Hepatocyte (in vitro differentiated cells): ENCODE results near the gene MOB3B. TPM values are rescaled to one million over a fixed set of nuclear protein-coding genes. Genes with fewer than 3 reads are reported as not detected.

Experiments used
- DNase-seq: peaks from one replicate; pipeline ENCODE4 v3.0.0-alpha.2; 2016; ENCODE audit warnings: low spot score
- H2AFZ ChIP-seq: fragments of 200-600 bp; sonication (generic); 2 replicates; pipeline ENCODE4 v1.6.0; 2016; ENCODE audit warnings: antibody characterized with exemption, mild to moderate bottlenecking
- H3K27ac ChIP-seq: fragments of 200-600 bp; sonication (generic); 2 replicates; pipeline ENCODE4 v1.5.1; 2016; ENCODE audit warnings: mild to moderate bottlenecking
- H3K27me3 ChIP-seq: fragments of 200-600 bp; sonication (generic); 2 replicates; pipeline ENCODE4 v1.6.1; 2016
- H3K36me3 ChIP-seq: fragments of 200-600 bp; sonication (generic); replicated peaks from 2 replicates; pipeline ENCODE4 v1.5.1; 2016; ENCODE audit warnings: low read depth; ENCODE audit not compliant: insufficient read depth
- H3K4me1 ChIP-seq: fragments of 200-600 bp; sonication (generic); 2 replicates; pipeline ENCODE4 v1.5.1; 2016; ENCODE audit warnings: mild to moderate bottlenecking, moderate library complexity; ENCODE audit not compliant: insufficient read depth
- H3K4me2 ChIP-seq: fragments of 200-600 bp; sonication (generic); 2 replicates; pipeline ENCODE4 v1.6.0; 2016
- H3K4me3 ChIP-seq: fragments of 200-600 bp; sonication (generic); 2 replicates; pipeline ENCODE4 v1.5.1; 2016; ENCODE audit warnings: mild to moderate bottlenecking
- H3K79me2 ChIP-seq: fragments of 200-600 bp; sonication (generic); 2 replicates; pipeline ENCODE4 v1.6.0; 2017; ENCODE audit warnings: mild to moderate bottlenecking
- H3K9me2 ChIP-seq: fragments of 200-600 bp; sonication (generic); replicated peaks from 2 replicates; pipeline ENCODE4 v1.6.0; 2017; ENCODE audit warnings: mild to moderate bottlenecking; ENCODE audit not compliant: insufficient read depth
- H3K9me3 ChIP-seq: fragments of 200-600 bp; sonication (generic); 2 replicates; pipeline ENCODE4 v1.5.1; 2016; ENCODE audit warnings: low read depth, mild to moderate bottlenecking
- H4K20me1 ChIP-seq: fragments of 200-600 bp; sonication (generic); 2 replicates; pipeline ENCODE4 v1.6.0; 2016; ENCODE audit warnings: mild to moderate bottlenecking; ENCODE audit not compliant: insufficient read depth, poor library complexity, severe bottlenecking
- CTCF ChIP-seq: fragments of 200-600 bp; sonication (generic); IDR thresholded peaks from 2 replicates; pipeline ENCODE4 v1.5.1; 2016; ENCODE audit warnings: antibody characterized with exemption, mild to moderate bottlenecking; ENCODE audit not compliant: poor library complexity
- EZH2 ChIP-seq: fragments of 200-600 bp; sonication (generic); IDR thresholded peaks from 2 replicates; pipeline ENCODE4 v1.6.1; 2016; ENCODE audit warnings: antibody characterized with exemption, mild to moderate bottlenecking, borderline replicate concordance
- EZH2phosphoT487 ChIP-seq: fragments of 200-600 bp; sonication (generic); IDR thresholded peaks from one replicate; pipeline ENCODE4 v1.6.1; 2018; ENCODE audit warnings: antibody characterized with exemption, mild to moderate bottlenecking, low read depth, moderate library complexity; ENCODE audit not compliant: unreplicated experiment, severe bottlenecking
- WGBS: methylation state at CpG from one replicate; pipeline ENCODE4 v1.1.6; 2016; ENCODE audit warnings: low lambda C conversion rate; ENCODE audit errors: missing lambda C conversion rate; 5-methylcytosine and 5-hydroxymethylcytosine counted together
- polyA plus RNA-seq: library from polyadenylated mRNA; unstranded; fragments of >200 nt; fragmentation: Nextera tagmentation; extraction: Ambion mirVana; gene quantifications from 2 replicates; pipeline ENCODE4 v1.2.1, GENCODE V29; 2016
- total RNA-seq: library from RNA; depleted of rRNA; stranded (reverse); fragments of >200 nt; gene quantifications from 2 replicates; pipeline ENCODE4 v1.2.3, GENCODE V29; 2014

The MOB3B gene
- total and polyA plus RNA-seq, 2 experiments from 2014 or later, result 13.3 to 13.5 TPM

GRCh38 chr9:27304521-27304920 lies 225.1 kb downstream of the MOB3B start:
- Histone ChIP-seq H3K4me1 (no peaks in the 10 kb centered on the region), H3K9me3 (no peaks in the 10 kb centered on the region), H3K9me2 (no peaks in the 10 kb centered on the region), H3K4me3 (no peak overlapping the region), H3K79me2 (no peaks in the 10 kb centered on the region), H3K36me3 (no peaks in the 10 kb centered on the region), H3K4me2 (no peak overlapping the region), H4K20me1 (no peaks in the 10 kb centered on the region), H3K27me3 (no peaks in the 10 kb centered on the region), H3K27ac (no peak overlapping the region), H2AFZ (no peak overlapping the region)
- DNase-seq, result no peak
- no peak for TF ChIP-seq EZH2
- TF ChIP-seq EZH2phosphoT487, result no peak
- TF ChIP-seq CTCF, result no peak
- WGBS, result 91% methylated on average over 1 of the region's 1 CpG

GRCh38 chr9:27303219-27303618 lies 226.4 kb downstream of the MOB3B start:
- H2AFZ ChIP-seq, result no peak overlapping the region
- no peak overlapping the region for H3K4me3 ChIP-seq
- H3K9me2 ChIP-seq, result no peaks in the 10 kb centered on the region
- no peaks in the 10 kb centered on the region for H3K9me3 ChIP-seq
- no peaks in the 10 kb centered on the region for H4K20me1 ChIP-seq
- no peaks in the 10 kb centered on the region for H3K27me3 ChIP-seq
- H3K27ac ChIP-seq, result no peak overlapping the region
- H3K4me2 ChIP-seq, result peak overlapping the region; percentile 27
- TF ChIP-seq CTCF (no peak), EZH2phosphoT487 (no peak), EZH2 (no peak)
- WGBS, result 34% methylated on average over 6 of the region's 6 CpGs
- H3K79me2 ChIP-seq, result no peaks in the 10 kb centered on the region
- peak; percentile 37 for DNase-seq
- no peaks in the 10 kb centered on the region for H3K36me3 ChIP-seq
- H3K4me1 ChIP-seq, result no peaks in the 10 kb centered on the region

- no peaks in the 10 kb centered on the region for H3K36me3 ChIP-seq
- no peaks in the 10 kb centered on the region for H3K9me2 ChIP-seq
- no peaks in the 10 kb centered on the region for H3K4me1 ChIP-seq
- H3K4me3 ChIP-seq, result no peak within 1 kb of the TSS
- H3K79me2 ChIP-seq, result no peaks in the 10 kb centered on the region
- no peaks in the 10 kb centered on the region for H4K20me1 ChIP-seq
- TF ChIP-seq CTCF, result no peak
- TF ChIP-seq EZH2phosphoT487, result no peak
- TF ChIP-seq EZH2, result no peak
- no peaks in the 10 kb centered on the region for H3K27me3 ChIP-seq
- no peak for DNase-seq
- H3K4me2 ChIP-seq, result no peak within 1 kb of the TSS
- no peaks in the 10 kb centered on the region for H3K9me3 ChIP-seq
- 76% methylated on average over 7 of the region's 7 CpGs for WGBS
- no peak within 1 kb of the TSS for H3K27ac ChIP-seq
- H2AFZ ChIP-seq, result no peak within 1 kb of the TSS
Measured at GRCh38 chr9:27297050-27297449, 232.6 kb downstream of the MOB3B start, which contains the start of gene EQTN. EQTN (minus strand) TSS chr9:27297150; CDS start chr9:27297055, 95 bp downstream.

- no peaks in the 10 kb centered on the region for H3K79me2 ChIP-seq
- no peaks in the 10 kb centered on the region for H3K9me3 ChIP-seq
- no peak overlapping the region for H3K4me2 ChIP-seq
- 92% methylated on average over 2 of the region's 2 CpGs for WGBS
- no peak for DNase-seq
- no peak overlapping the region for H3K4me3 ChIP-seq
- H3K9me2 ChIP-seq, result no peaks in the 10 kb centered on the region
- no peaks in the 10 kb centered on the region for H3K4me1 ChIP-seq
- H2AFZ ChIP-seq, result no peak overlapping the region
- no peak overlapping the region for H3K27ac ChIP-seq
- no peaks in the 10 kb centered on the region for H3K36me3 ChIP-seq
- H3K27me3 ChIP-seq, result no peaks in the 10 kb centered on the region
- no peaks in the 10 kb centered on the region for H4K20me1 ChIP-seq
- TF ChIP-seq EZH2 (no peak), EZH2phosphoT487 (no peak), CTCF (no peak)
Measured at GRCh38 chr9:27293996-27294395, 235.6 kb downstream of the MOB3B start.
